ENCODE measurements around the gene TTC32. TPM values are rescaled to one million over a fixed set of nuclear protein-coding genes. Genes with fewer than 3 reads are reported as not detected.

The TTC32 gene
- total RNA-seq, 1 experiment from 2014 or later = 12.7 TPM

GRCh38 chr2:19887510-19887909 is 14.3 kb downstream of the TTC32 start:
- no peaks in the 10 kb centered on the region for H3K27me3 ChIP-seq (ENCODE audit: control insufficient read depth, insufficient read depth, low read length)
- ChIA-PET CTCF (no interaction called here), POLR2A (no interaction called here)
- ATAC-seq (no peak), DNase-seq (ENCODE audit: low read depth, low spot score) (no peak)
- intact Hi-C loops (cut with micrococcal nuclease; ENCODE audit: unreplicated experiment) = no loop called here
- BruUV-seq (replicated peaks) = no TSS peak
- in situ Hi-C loops (cut with HindIII; ENCODE audit: low pct_unique_long_range_greater_than_20kb, low sequenced_read_pairs) = no loop called here
- TF ChIP-seq SIN3A (IDR thresholded peaks at IDR 0.05; ENCODE audit: borderline replicate concordance, insufficient read depth, low read depth, low read length) = no peak
- TF ChIP-seq, protein P1, sequence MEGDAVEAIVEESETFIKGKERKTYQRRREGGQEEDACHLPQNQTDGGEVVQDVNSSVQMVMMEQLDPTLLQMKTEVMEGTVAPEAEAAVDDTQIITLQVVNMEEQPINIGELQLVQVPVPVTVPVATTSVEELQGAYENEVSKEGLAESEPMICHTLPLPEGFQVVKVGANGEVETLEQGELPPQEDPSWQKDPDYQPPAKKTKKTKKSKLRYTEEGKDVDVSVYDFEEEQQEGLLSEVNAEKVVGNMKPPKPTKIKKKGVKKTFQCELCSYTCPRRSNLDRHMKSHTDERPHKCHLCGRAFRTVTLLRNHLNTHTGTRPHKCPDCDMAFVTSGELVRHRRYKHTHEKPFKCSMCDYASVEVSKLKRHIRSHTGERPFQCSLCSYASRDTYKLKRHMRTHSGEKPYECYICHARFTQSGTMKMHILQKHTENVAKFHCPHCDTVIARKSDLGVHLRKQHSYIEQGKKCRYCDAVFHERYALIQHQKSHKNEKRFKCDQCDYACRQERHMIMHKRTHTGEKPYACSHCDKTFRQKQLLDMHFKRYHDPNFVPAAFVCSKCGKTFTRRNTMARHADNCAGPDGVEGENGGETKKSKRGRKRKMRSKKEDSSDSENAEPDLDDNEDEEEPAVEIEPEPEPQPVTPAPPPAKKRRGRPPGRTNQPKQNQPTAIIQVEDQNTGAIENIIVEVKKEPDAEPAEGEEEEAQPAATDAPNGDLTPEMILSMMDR (IDR thresholded peaks at IDR 0.05) = no peak
- TF ChIP-seq, protein P2, sequence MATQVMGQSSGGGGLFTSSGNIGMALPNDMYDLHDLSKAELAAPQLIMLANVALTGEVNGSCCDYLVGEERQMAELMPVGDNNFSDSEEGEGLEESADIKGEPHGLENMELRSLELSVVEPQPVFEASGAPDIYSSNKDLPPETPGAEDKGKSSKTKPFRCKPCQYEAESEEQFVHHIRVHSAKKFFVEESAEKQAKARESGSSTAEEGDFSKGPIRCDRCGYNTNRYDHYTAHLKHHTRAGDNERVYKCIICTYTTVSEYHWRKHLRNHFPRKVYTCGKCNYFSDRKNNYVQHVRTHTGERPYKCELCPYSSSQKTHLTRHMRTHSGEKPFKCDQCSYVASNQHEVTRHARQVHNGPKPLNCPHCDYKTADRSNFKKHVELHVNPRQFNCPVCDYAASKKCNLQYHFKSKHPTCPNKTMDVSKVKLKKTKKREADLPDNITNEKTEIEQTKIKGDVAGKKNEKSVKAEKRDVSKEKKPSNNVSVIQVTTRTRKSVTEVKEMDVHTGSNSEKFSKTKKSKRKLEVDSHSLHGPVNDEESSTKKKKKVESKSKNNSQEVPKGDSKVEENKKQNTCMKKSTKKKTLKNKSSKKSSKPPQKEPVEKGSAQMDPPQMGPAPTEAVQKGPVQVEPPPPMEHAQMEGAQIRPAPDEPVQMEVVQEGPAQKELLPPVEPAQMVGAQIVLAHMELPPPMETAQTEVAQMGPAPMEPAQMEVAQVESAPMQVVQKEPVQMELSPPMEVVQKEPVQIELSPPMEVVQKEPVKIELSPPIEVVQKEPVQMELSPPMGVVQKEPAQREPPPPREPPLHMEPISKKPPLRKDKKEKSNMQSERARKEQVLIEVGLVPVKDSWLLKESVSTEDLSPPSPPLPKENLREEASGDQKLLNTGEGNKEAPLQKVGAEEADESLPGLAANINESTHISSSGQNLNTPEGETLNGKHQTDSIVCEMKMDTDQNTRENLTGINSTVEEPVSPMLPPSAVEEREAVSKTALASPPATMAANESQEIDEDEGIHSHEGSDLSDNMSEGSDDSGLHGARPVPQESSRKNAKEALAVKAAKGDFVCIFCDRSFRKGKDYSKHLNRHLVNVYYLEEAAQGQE (IDR thresholded peaks at IDR 0.05; ENCODE audit: insufficient read depth in 1 of 2, low read depth in 2 of 2, low read length in 1 of 2) = no peak
- no peaks in the 10 kb centered on the region for H3K9me3 ChIP-seq (ENCODE audit: control insufficient read depth, insufficient read depth, low read depth, low read length)
- H3K4me3 ChIP-seq (ENCODE audit: low read depth in 2 of 2, low read length in 2 of 2) = no peak overlapping the region
- H3K36me3 ChIP-seq (ENCODE audit: control insufficient read depth, insufficient read depth, low read length) = no peaks in the 10 kb centered on the region
- H3K4me1 ChIP-seq (ENCODE audit: control insufficient read depth, insufficient read depth, low read length) = no peaks in the 10 kb centered on the region; the same call in 1 of the 2 replicates
- H3K27ac ChIP-seq (ENCODE audit: low read length) = no peak overlapping the region

DNA sequence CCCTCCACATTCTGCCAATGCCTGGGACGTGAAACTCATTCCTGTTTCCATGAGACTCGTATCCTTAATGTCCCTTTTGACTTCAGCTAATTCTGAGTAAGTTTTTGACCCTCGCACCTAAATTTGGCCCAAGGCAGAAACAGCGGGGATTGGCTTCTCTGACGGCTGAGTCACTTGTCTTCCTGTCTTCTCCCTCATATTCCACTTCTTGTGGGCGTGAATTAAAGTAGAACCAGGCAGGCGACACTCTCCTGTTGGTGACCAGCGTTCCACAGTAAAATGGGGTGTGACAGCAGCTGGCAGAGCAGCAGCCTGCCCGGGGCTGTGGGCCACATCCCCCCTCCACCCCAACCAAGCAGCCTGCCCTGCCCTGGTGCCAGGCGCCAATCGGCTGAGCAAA is 15.5 kb downstream of the TTC32 start:
- no TSS peak for BruUV-seq (replicated peaks)
- CTCF ChIA-PET = interaction anchor here (0.6 kb wide), 1 partner anchor 12 kb away, joined by 3 read pairs; no protein-coding TSS in a partner anchor
- Histone ChIP-seq H3K36me3 (ENCODE audit: control insufficient read depth, insufficient read depth, low read length) (no peaks in the 10 kb centered on the region), H3K4me3 (ENCODE audit: low read depth in 2 of 2, low read length in 2 of 2) (no peak overlapping the region), H3K27me3 (ENCODE audit: control insufficient read depth, insufficient read depth, low read length) (no peaks in the 10 kb centered on the region), H3K9me3 (ENCODE audit: control insufficient read depth, insufficient read depth, low read depth, low read length) (no peaks in the 10 kb centered on the region), H3K27ac (ENCODE audit: low read length) (no peak overlapping the region), H3K4me1 (ENCODE audit: control insufficient read depth, insufficient read depth, low read length) (no peaks in the 10 kb centered on the region; the same call in 1 of the 2 replicates)
- TF ChIP-seq, protein P1 (IDR thresholded peaks at IDR 0.05) = no peak
- TF ChIP-seq SIN3A (IDR thresholded peaks at IDR 0.05; ENCODE audit: borderline replicate concordance, insufficient read depth, low read depth, low read length) = no peak
- no peak for TF ChIP-seq POLR2AphosphoS5 (IDR thresholded peaks at IDR 0.05; ENCODE audit: low read depth, low read length)
- no peak for TF ChIP-seq TCF7L2 (IDR thresholded peaks at IDR 0.05; ENCODE audit: low read depth, low read length)
- TF ChIP-seq, protein P2 (IDR thresholded peaks at IDR 0.05; ENCODE audit: insufficient read depth in 1 of 2, low read depth in 2 of 2, low read length in 1 of 2) = no peak
- DNase-seq (ENCODE audit: low read depth, low spot score) (no peak), ATAC-seq (no peak)
- intact Hi-C loops (cut with micrococcal nuclease; ENCODE audit: unreplicated experiment) = no loop called here
- POLR2A ChIA-PET = no interaction called here
- in situ Hi-C loops (cut with HindIII; ENCODE audit: low pct_unique_long_range_greater_than_20kb, low sequenced_read_pairs) = no loop called here
